Thyroid gland (tissue), 4 donors: ENCODE data around the gene HACD2. TPM values are rescaled to one million over a fixed set of nuclear protein-coding genes. Genes with fewer than 3 reads are reported as not detected.
"Not testable (repeated sequence)": the region's sequence is repeated elsewhere in the genome, so short reads cannot be mapped to it uniquely, and the experiment has no call there.

Source experiments
- DNase-seq, 2 donors: peaks; one replicate each; pipeline ENCODE4 v3.0.0-alpha.2; 2019
- H3K27ac ChIP-seq, 3 donors: fragments of 200-600 bp; sonication (generic); 1 replicate in 2 of 3; 2 replicates in 1 of 3; pipeline ENCODE4 v1.5.1; 2016 to 2019; ENCODE audit warnings: mild to moderate bottlenecking in 1 of 3, moderate library complexity in 1 of 3
- H3K27me3 ChIP-seq: fragments of 200-600 bp; sonication (generic); one replicate; pipeline ENCODE4 v1.5.1; 2019
- H3K36me3 ChIP-seq, 2 donors: fragments of 200-600 bp; sonication (generic); one replicate each; pipeline ENCODE4 v1.5.1; 2016 to 2019
- H3K4me1 ChIP-seq, 2 donors: fragments of 200-600 bp; sonication (generic); one replicate each; pipeline ENCODE4 v1.5.1; 2017 to 2019
- H3K4me3 ChIP-seq, 3 donors: fragments of 200-600 bp; sonication (generic); replicated peaks in 1 of 3; 1 replicate in 2 of 3; 2 replicates in 1 of 3; pipeline ENCODE4 v1.5.1; 2016; ENCODE audit warnings: mild to moderate bottlenecking in 1 of 3
- H3K9me3 ChIP-seq: fragments of 200-600 bp; sonication (generic); one replicate; pipeline ENCODE4 v1.5.1; 2017
- CTCF ChIP-seq, 6 experiments: fragments of 200-600 bp in 3 of 6; fragments of 450-650 bp in 3 of 6; sonication (generic) in 3 of 6; IDR thresholded peaks; one replicate each; pipeline ENCODE4 v1.5.1; 2016 to 2019; ENCODE audit warnings: antibody characterized with exemption in 6 of 6, mild to moderate bottlenecking in 2 of 6, inconsistent platforms in 1 of 6, moderate library complexity in 1 of 6
- POLR2A ChIP-seq, 2 donors: fragments of 450-650 bp; IDR thresholded peaks; one replicate each; pipeline ENCODE4 v1.6.1; 2017; ENCODE audit warnings: antibody characterized with exemption in 2 of 2, mild to moderate bottlenecking in 2 of 2, moderate library complexity in 1 of 2
- WGBS, 2 donors: methylation state at CpG; one replicate each; pipeline ENCODE4 v1.1.5; 2017; 5-methylcytosine and 5-hydroxymethylcytosine counted together
- intact Hi-C: fragments of 100-400 bp; cut with DNase I; formaldehyde crosslinking; loops from one replicate; pipeline ENCODE4 v1.15.1; 2023
- total RNA-seq, 4 donors: library from RNA; depleted of rRNA; stranded (reverse); fragments of >200 nt; gene quantifications; one replicate each; pipeline ENCODE4 v1.2.3, GENCODE V29; 2016

HACD2 gene
- total RNA-seq, 4 donors from 2014 or later = 27.8 to 38.3 (median 32.2) TPM

GRCh38 chr3:123605789-123606234, 21.0 kb upstream of the HACD2 start:
- intact Hi-C loops = no loop called here
- TF ChIP-seq POLR2A (IDR thresholded peaks at IDR 0.05) (no peak), CTCF (IDR thresholded peaks at IDR 0.05) (no peak)
- no peak for DNase-seq
- WGBS, 2 donors = 82 to 91% methylated on average over 5 of the region's 5 CpGs
- no peaks in the 10 kb centered on the region for H3K9me3 ChIP-seq
- no peaks in the 10 kb centered on the region for H3K27me3 ChIP-seq
- H3K27ac ChIP-seq = no peak overlapping the region
- H3K36me3 ChIP-seq = no peaks in the 10 kb centered on the region
- no peaks in the 10 kb centered on the region for H3K4me1 ChIP-seq
- H3K4me3 ChIP-seq = no peak overlapping the region

- 97 to 100% methylated on average over 2 of the region's 2 CpGs for WGBS, 2 donors
- H3K27me3 ChIP-seq, H3K4me1 ChIP-seq, H3K36me3 ChIP-seq, H3K27ac ChIP-seq, intact Hi-C loops, DNase-seq, H3K4me3 ChIP-seq, H3K9me3 ChIP-seq: not testable (repeated sequence)
Measured at GRCh38 chr3:123603153-123603552, 18.3 kb upstream of the HACD2 start.

GRCh38 chr3:123602325-123602724, 17.5 kb upstream of the HACD2 start:
- Histone ChIP-seq H3K4me3 (no peak overlapping the region), H3K27me3 (no peaks in the 10 kb centered on the region), H3K27ac (no peak overlapping the region), H3K36me3 (no peaks in the 10 kb centered on the region), H3K4me1 (no peaks in the 10 kb centered on the region), H3K9me3 (no peaks in the 10 kb centered on the region)
- intact Hi-C loops = no loop called here
- 95 to 100% methylated on average over 1 of the region's 1 CpG for WGBS, 2 donors
- DNase-seq = no peak
- no peak for TF ChIP-seq CTCF (IDR thresholded peaks at IDR 0.05)
- no peak for TF ChIP-seq POLR2A (IDR thresholded peaks at IDR 0.05)

- H3K27me3 ChIP-seq, H3K36me3 ChIP-seq, H3K27ac ChIP-seq, intact Hi-C loops, DNase-seq, H3K9me3 ChIP-seq, H3K4me3 ChIP-seq, H3K4me1 ChIP-seq: not testable (repeated sequence)
Measured at GRCh38 chr3:123600863-123601262, 16.0 kb upstream of the HACD2 start.

- TF ChIP-seq POLR2A (IDR thresholded peaks at IDR 0.05) (no peak), CTCF (IDR thresholded peaks at IDR 0.05) (no peak)
- WGBS, 2 donors = 94 to 96% methylated on average over 4 of the region's 4 CpGs
- intact Hi-C loops = no loop called here
- DNase-seq = no peak
- Histone ChIP-seq H3K4me3 (no peak overlapping the region), H3K9me3 (no peaks in the 10 kb centered on the region), H3K27ac (no peak overlapping the region), H3K36me3 (no peaks in the 10 kb centered on the region), H3K27me3 (no peaks in the 10 kb centered on the region), H3K4me1 (no peaks in the 10 kb centered on the region)
Measured at GRCh38 chr3:123597561-123597960, 12.7 kb upstream of the HACD2 start.

GRCh38 chr3:123595396-123596180, 10.7 kb upstream of the HACD2 start:
- intact Hi-C loops = no loop called here
- no peak overlapping the region for H3K27ac ChIP-seq
- DNase-seq = no peak
- H3K4me3 ChIP-seq = no peak overlapping the region
- H3K36me3 ChIP-seq = no peaks in the 10 kb centered on the region
- H3K9me3 ChIP-seq = no peaks in the 10 kb centered on the region
- no peaks in the 10 kb centered on the region for H3K27me3 ChIP-seq
- TF ChIP-seq POLR2A (IDR thresholded peaks at IDR 0.05) (no peak), CTCF (IDR thresholded peaks at IDR 0.05) (no peak)
- 74 to 77% methylated on average over 5 of the region's 5 CpGs for WGBS, 2 donors
- H3K4me1 ChIP-seq = no peaks in the 10 kb centered on the region
